Measurements from ENCODE around the gene PHLDB3.
"Not testable (repeated sequence)": the region's sequence is repeated elsewhere in the genome, so short reads cannot be mapped to it uniquely, and the experiment has no call there.

PHLDB3 gene

DNA sequence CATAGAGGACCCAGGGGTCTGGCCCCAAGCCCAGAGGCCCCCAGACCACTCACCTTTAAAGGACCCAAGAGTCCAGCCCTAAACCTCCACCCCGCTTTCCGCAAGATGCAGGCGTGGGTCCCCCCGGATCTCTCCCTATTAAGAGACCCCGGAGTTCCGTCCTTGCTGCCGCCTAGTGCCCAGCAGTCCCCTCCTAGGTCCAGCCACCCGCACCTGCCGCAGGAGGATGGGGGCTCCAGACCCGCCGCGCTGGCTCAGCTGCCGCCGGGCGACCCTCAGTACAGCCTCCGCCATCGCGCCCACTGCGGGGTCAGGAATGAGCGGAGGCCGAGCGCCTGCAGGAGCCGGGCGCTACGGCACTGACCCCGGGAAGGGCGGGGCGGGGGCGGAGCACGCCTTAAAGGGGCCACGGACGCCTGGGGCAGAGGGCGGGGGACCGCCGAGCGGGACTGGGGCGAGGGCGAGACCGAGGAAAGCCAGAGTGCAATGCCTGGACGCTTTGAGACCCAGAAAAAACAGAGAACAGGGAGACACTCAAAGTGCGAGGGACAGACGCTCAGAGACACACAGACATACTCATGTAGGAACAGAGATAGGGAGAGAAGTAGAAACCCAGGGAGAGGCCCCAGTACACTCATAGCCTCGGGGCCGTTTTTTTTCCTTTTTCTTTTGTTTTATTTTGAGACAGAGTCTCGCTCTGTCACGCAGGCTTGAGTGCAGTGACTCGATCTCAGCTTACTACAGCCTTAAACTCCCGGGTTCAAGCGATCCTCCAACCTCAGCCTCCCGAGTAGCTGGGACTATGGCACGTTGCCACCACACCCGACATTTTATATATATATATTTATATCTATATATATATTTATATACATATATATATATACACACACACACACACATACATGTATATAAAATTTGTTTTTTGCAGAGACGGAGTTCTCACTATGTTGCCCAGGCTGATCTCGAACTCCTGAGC lies 22.6 kb upstream of the PHLDB3 start, which contains the start of gene ETHE1:
ETHE1 (minus strand) TSS at position 318 of the 976 bp plus-strand sequence; CDS start at position 294, 24 bp downstream.
- peak; percentile 53 to 67 for DNase-seq

DNA sequence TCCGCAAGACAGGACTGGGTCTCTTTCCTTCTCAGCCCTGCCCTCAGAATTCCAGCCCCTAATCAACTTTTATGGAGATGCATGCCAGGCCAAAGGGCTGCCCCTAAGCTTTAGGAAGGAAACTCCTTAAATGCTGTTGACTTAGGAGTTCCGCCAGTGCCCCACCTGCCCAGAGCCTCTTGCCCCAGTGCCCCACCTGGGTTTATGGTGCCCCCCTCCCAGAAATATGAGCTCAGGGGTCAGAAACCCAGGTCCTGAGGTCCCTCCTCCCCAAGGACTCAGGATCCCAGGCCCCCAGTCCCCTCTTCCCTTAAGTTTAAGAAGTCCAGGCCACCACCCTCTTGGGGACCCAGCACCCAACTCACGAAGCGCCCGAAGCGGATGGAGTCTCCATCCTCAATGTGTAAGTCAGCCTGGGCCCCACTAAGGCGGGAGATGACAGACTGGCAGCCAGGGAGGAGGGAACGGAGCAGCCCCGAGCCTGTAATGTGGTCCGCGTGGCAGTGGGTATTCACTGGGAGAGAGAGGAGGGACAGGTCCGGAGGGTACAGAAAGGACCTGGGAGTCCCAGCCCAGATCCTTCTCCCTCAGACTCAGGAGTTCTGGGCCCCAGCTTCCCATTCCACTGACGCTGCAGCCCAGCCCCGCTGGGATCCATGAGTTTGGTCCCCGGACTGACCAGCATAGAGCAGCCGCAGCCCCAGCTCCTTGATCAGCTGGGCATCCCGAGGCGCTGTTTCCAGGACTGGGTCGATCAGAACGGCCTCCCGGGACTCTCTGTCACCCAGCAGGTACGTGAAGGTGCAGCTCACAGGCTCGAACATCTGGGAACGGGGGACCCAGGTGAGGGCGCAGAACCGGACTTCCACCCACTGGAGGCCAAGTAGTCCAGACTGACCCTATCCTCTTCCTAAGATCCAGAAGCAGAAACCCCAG lies 21.6 kb upstream of the PHLDB3 start:
- no peak for DNase-seq

DNA sequence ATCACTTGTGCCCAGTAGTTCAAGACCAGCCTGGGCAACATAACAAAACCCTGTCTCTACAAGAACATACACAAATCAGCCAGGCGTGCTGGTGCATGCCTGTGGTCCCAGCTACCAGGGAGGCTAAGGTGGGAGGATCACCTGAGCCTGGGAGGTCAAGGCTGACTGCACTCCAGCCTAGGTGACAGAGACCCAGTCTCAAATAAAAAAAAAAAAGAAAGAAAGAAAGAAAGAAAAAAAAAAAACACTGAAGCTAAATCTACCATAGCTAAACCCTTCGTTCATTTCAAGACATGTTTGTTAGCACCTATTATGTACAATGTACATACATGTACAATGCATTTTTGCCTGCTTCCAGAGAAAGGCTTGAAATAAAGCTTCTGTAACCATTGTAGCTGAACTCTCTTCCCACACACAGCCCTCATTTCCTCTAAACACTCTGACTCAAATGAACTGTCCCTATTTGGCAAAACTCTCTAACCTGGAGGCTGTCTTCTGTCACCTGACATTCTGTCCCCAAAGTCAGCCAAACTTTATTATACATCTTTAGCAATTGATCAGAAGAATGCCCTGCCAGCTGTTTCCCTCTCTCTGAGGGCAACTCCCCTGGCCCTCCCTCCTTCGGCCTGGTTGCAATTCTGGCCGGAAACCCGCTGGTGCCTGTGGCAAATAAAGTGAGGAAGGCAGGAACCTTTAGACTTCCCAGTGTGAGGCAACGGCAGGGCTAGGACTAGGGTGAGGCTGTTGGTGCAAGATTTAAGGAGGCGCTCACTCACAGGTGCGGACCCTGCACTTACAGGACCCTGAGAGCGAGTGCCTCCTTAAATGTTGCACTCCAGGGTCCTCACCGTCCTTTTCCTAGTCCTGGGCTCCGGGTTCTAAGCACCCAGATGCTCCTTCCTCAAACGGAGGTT lies 20.6 kb upstream of the PHLDB3 start:
- peak; percentile 18 to 48 for DNase-seq

DNA sequence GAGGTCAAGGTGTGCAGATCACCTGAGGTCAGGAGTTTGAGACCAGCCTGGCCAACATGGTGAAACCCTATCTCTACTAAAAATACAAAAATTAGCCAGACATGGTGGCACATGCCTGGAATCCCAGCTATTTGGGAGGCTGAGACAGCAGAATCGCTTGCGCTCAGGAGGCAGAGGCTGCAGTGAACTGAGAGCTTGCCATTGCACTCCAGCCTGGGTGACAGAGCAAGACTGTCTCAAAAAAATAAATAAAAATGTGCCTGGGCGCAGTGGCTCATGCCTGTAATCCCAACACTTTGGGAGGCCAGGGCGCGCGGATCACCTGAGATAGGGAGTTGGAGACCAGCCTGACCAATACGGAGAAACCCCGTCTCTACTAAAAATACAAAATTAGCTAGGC lies 19.1 kb upstream of the PHLDB3 start:
- not testable (repeated sequence) for DNase-seq

DNA sequence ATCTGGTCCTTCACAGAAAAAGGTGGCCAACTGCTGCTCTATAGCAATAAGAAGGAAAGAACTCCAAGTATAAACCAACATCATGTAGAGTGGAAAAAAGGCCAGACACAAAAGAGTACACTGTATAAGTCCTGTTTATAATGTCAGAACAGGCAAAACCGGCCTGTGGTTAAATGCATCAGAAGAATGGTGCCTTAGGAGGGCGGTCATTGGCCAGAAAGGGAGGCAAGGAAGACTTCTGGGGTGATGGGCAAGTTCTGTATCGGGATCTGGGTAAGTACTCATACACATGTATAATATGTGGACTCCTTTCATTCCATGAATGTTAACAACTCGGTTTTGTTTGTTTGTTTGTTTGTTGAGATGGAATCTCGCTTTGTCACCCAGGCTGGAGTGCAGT lies 18.4 kb upstream of the PHLDB3 start:
- no peak for DNase-seq

DNA sequence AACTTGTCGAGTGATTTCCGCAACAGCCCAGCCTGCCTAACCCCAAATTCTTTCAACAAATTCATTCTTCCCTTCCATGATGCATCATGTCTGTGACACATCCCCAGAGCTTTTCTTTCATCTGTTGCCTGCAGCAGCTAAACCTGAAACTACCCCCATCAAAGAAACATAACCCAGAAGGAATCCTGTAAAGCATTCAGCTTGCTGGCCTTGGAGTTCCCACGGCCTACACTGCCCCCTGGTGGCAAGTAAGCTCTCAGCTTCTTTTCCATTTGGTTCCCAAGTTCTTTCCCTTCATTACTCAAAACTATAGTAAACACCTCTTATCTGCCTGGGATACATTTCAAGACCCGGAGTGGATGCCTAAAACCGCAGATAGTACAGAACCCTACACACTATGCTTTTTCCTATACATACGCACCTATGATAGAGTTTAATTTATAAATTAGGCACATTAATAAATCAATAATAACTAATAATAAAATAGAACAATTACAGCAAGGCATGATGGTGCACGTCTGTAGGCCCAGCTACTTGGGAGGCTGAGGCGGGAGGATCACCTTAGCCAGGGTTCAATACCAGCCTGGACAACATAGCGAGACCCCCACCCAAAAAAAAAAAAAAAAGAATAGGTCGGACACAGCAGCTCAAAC lies 15.0 kb upstream of the PHLDB3 start:
- DNase-seq: peak; percentile 80

DNA sequence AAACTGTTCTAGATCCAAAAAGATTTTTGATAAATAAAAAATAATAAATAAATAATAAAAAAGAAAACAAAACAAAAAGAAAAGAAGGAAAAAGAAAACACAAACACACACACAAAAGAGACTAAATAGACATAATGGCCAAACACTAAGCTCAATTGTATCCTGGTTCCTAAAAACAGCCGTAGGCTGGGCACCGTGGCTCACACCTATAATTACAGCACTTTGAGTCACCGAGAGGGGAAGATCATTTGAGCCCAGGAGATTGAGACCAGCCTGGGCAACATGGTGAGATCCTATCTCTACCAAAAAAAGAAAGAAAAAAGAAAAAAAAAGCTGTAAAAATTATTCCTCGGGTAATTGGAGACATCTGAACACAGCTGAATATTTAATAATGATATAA lies 13.5 kb upstream of the PHLDB3 start:
- DNase-seq: no peak

DNA sequence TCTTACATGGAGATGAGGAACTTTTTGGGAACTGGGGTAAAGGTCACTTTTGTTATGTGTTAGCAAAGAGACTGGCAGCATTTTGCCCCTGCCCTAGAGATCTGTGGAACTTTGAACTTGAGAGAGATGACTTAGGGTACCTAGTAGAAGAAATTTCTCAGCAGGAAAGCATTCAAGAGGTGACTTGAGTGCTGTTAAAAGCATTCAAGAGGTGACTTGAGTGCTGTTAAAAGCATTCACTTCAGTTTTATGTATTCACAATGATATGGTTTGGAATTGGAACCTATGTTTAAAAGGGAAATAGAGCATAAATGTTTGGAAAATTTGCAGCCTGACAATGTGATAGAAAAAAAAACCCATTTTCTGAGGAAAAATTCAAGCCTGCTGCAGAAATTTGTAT lies 7.9 kb upstream of the PHLDB3 start:
- not testable (repeated sequence) for DNase-seq

DNA sequence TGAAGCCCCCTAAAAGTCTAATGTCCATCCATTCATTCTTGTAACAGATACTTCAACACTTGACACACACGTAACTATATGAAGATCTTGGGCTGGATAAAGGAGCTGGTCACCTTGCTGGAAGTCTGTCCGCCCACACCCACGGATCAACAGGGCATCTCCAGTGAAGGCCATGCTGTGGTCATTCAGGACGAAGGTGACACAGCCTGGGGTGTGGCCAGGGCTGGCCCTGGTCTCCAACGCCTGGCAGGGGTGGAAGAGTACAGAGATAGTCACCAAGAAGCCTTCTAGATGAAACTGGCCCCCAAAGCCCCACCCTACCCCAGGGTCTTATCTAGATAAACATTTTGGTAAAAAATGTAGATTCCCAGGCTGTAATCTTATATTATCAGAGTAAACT lies 6.8 kb upstream of the PHLDB3 start:
- no peak for DNase-seq

DNA sequence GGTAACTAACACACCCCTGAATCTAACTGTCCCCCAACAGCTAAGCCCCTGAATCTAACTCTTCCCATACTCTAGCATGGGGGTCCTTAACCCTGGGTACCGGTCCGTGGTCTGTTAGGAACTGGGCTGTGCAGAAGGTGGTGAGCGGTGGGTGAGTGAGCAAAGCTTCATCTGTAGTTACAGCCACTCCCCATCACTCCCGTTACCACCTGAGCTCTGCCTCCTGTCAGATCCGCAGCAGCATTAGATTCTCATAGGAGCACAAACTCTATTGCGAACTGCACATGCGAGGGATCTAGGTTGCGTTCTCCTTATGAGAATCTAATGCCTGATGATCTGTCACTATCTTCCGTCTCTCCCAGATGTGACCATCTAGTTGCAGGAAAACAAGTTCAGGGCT lies 6.2 kb upstream of the PHLDB3 start:
- DNase-seq: no peak

DNA sequence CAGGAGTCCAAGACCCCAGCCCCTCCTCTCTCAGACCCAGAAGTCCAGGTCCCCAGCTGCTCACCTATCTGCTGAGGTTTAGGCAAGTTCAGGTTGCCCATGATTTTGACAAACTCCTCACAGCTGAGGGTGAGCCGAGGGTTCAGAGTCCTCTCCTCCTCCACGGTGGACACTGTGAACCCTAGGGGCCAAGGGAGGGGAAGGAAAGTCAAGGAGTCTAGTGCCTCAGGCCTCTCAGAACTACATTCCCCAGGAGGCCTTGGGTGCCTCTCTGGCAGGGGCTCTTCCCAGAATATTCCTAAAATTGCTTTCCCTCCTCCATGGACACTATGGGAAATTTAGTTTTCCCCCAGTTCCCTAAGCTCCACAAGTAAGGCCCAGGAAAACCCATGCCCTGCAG lies 3.3 kb upstream of the PHLDB3 start:
- DNase-seq: no peak

DNA sequence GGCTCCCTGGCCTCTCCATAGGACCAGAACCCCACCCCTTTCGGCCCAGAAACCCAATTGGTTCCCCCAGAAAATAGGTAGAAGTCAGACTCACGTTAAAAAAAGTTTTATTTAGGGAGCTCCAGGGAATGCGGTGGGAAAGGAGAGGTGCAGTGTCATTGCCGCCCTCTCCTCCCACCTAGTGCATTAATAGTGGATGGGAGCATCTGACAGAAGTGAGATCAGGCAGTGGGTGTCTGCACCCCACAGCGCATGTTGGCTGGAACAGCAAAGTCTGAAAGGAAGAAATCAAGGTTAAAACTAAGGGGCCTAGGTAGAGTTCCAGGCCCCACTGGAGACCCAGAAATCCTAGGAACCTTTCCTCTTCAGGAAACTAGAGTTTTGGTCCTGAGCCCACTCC lies 2.1 kb upstream of the PHLDB3 start:
- DNase-seq: no peak

DNA sequence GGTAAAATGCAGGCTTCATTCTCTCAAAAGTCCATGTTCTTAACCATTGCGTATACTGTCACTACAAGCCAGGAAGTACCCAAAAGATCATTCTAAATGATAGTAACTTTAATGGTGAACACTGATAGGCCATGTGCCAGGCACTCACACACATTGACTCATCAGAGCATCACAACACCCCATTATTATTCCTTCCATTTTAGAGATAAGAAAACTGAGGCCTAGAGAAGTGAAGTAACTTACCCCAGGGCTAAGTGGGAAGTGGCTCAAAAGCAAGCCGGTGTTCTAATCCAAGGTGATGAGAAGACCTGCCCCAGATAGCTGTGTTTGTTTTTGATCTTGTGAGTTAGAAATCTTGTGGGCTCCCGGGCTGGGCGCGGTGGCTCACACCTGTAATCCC lies 1.4 kb upstream of the PHLDB3 start:
- DNase-seq: peak in 1 of 2 donors; percentile 17

DNA sequence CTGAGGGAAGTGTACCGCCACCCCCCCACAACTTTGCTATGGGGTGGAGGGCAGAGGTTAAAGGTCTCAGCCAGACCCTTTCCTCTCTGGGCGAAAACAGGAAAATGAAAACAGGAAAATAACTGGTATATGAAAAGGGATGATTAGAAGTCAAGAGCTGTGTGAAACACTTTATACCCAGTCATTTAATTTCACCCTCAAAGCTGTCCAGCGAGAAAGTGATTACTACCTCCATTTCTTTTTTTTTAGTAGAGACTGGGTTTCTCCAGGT lies 575 bp upstream of the PHLDB3 start:
- DNase-seq: no peak

DNA sequence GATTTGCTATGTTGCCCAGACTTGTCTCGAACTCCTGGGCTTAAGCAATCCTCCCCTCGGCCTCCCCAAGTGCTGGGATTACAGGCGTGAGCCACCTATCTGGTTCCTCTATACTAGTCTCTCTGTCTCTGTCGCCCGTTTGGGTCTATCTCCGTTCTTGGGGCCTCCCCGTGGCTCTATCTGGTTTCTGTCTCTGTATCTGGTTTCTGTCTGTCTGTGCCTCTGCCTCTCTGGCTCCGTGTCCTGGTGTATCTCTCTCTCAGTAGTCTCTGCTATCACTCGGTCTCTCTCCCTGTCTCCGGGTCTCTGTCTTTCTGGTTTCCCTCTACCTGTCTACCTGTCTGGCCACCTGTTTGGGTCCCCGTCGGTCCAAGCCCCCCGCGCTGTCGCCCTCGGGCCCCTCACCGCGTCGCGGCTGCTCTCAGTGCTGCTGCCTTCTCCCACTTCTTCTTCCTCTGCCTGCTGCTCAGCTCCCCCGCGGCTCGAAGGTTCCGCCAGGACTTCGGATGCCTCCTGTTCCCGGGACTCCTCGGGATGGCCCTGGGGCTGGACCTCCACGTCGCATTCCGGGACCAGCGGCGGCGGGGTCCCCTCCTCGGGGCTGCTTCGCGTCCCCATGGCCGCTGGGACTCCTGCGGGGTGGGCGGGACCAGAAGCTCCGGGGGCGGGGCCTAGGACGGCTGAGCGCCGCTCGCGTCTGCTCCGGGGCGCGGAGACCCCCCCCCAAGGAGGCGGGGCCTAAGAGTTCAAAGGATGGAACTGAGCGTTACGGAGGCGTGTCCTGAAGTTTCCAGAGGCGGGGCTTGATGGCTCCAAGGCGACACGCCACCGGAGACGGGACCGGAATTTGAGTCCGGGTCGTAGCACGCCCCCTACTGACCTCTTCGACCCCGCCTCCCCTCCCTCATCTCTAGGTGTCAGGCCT lies 783 bp downstream of the PHLDB3 start:
- peak; percentile 97 to 98 for DNase-seq

DNA sequence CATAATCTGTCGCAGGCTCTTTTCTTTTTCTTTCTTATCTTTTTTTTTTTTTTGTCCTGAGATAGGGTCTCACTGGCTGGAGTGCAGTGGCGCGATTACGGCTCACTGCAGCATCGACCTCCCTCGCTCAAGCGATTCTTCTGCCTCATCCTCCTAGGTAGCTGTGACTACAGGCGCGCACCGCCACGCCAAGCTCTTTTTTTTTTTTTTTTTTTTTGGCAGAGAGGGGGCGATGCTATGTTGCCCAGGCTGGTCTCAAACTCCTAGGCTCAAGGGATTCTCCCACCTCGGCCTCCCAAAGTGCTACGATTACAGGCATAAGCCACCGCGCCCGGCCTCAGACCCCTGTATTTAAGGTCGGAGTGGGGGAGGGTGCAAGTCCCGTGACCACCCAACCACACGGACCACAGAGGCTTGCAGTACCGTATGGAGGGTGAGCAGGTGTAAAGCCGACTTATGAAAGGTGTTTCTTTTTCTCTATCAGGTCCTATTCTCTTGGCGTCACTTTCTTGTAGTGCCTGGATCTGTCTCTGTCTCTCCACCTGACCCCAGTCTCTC lies 2.0 kb downstream of the PHLDB3 start:
- DNase-seq: no peak

DNA sequence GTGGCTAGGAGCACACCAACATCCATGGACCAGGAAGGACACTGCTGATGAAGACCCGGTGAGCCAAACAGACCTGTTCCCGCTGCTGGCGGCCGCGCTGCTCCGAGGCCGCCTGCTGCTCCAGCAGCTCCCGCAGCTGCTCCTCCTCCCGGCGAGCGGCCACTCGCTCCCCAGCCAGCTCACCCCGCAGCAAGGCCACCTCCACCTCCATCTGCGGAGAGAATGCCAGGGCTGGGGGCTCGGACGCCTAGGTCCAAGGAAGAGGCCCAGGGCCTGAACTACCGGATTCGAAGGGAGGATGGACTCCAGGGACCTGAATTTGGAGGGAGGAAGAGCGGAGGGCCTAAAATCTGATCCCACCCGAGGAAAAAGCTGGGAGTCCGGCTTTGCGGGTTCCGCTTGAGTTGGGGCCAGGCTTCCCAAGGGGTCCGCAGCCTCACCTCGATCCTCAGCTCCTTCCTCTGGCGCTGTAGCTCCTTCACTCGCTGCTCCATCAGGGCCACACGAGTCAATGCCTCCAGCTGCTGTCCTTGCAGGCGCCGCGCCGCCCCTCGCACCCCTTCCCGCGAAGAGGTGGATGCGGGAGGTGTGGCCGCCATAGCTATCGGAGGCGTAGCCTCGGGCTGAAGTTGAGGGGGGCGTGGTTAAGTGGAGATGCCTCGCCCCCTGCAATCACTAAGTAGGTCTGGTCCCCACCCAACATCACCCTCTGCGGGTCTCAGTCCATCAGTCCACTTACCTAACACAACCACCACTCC lies 2.7 kb downstream of the PHLDB3 start:
- no peak for DNase-seq

DNA sequence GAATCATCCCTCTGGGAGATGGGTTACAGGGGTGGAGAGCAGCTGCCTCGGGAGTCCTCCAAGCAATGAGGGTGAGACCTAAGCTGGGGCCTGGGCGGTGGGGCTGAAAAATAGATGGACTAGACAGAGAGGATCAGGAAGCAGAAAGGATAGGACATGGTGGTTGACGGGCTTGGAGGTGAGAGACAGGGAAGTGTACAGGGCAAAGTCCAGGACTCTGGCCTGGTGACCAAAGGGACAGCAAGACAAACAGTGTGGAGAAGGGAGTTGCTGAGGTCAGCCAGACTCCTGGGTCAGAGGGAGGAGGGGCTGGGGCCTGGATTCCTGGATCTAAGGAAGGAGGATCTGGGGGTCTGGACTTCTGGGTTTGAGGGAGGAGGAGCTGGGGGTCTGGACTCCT lies 5.5 kb downstream of the PHLDB3 start:
- DNase-seq: no peak

DNA sequence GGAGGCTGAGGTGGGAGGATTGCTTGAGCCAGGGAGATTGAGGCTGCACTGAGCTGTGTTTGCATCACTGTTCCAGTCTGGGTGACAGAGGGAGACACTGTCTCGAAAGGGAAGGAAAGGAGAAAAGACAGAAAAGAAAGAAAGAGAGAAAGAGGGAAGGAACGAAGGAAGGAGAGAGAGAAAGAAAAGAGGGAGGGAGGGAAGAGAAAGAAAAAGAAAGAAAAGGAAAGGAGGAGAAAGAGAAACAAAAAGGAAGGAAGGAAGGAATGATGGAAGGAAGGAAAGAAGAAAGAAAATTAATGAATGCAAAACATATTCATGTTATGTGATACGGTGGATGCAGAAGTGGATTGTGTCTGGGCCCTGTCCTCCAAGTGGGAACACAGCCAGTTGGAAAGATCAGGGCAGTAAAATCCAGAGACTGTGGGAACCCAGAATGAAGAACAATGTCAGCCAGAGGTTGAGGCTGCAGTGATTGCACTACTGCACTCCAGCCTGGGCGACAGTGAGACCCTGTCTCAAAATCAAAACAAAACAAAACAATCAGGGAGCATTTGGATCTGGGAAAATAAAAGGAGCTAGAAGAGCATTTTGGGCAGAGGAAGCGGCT lies 6.2 kb downstream of the PHLDB3 start:
- DNase-seq: no peak

Measured in CD4-positive, alpha-beta T cell treated with Interleukin-4 for 1 hour (primary cell).